GM23338 (cell line): ENCODE measurements around the gene PIK3C2B. TPM values are rescaled to one million over a fixed set of nuclear protein-coding genes. Genes with fewer than 3 reads are reported as not detected.

Source experiments
- ATAC-seq: fragments of 200-7000 bp; cut with Tn5 transposase; 3 replicates; pipeline ENCODE4 v1.9.1; 2020
- DNase-seq: peaks from one replicate; pipeline ENCODE4 v3.0.0-alpha.2; 2015; ENCODE audit warnings: low spot score
- H2AFZ ChIP-seq: fragments of 200-600 bp; sonication (generic); 2 replicates; pipeline ENCODE4 v1.8.0; 2016; ENCODE audit warnings: antibody characterized with exemption, mild to moderate bottlenecking, moderate library complexity
- H3F3A ChIP-seq: fragments of 200-600 bp; sonication (generic); replicated peaks from 2 replicates; pipeline ENCODE4 v1.8.0; 2017; ENCODE audit warnings: antibody characterized with exemption, mixed run types, low read depth
- H3K27ac ChIP-seq: fragments of 200-600 bp; sonication (generic); 2 replicates; pipeline ENCODE4 v1.6.1; 2016; ENCODE audit warnings: low read depth
- H3K27me3 ChIP-seq: fragments of 200-600 bp; sonication (generic); 2 replicates; pipeline ENCODE4 v1.8.0; 2016; ENCODE audit warnings: mild to moderate bottlenecking, mixed run types, moderate library complexity; ENCODE audit not compliant: insufficient read depth
- H3K36me3 ChIP-seq: fragments of 200-600 bp; sonication (generic); 2 replicates; pipeline ENCODE4 v1.8.0; 2016; ENCODE audit warnings: mild to moderate bottlenecking; ENCODE audit not compliant: insufficient read depth
- H3K4me1 ChIP-seq: fragments of 200-600 bp; sonication (generic); 2 replicates; pipeline ENCODE4 v1.8.0; 2016; ENCODE audit warnings: mild to moderate bottlenecking, moderate library complexity; ENCODE audit not compliant: insufficient read depth
- H3K4me2 ChIP-seq: fragments of 200-600 bp; sonication (generic); 2 replicates; pipeline ENCODE4 v1.7.1; 2017; ENCODE audit warnings: mixed run types
- H3K4me3 ChIP-seq: fragments of 200-600 bp; sonication (generic); 2 replicates; pipeline ENCODE4 v1.6.1; 2016; ENCODE audit warnings: mixed run types
- H3K79me2 ChIP-seq: fragments of 200-600 bp; sonication (generic); replicated peaks from 2 replicates; pipeline ENCODE4 v1.8.0; 2017; ENCODE audit warnings: mild to moderate bottlenecking; ENCODE audit not compliant: insufficient read depth
- H3K9me2 ChIP-seq: fragments of 200-600 bp; sonication (generic); 2 replicates; pipeline ENCODE4 v1.8.0; 2017; ENCODE audit not compliant: insufficient read depth
- H4K20me1 ChIP-seq: fragments of 200-600 bp; sonication (generic); replicated peaks from 2 replicates; pipeline ENCODE4 v1.8.0; 2017; ENCODE audit warnings: mild to moderate bottlenecking; ENCODE audit not compliant: insufficient read depth
- H3K27ac Mint-ChIP-seq: 2 replicates; pipeline ENCODE4 v1.8.0; 2020; ENCODE audit warnings: inconsistent platforms, mild to moderate bottlenecking, moderate library complexity, mixed read lengths
- H3K27me3 Mint-ChIP-seq: 3 replicates; pipeline ENCODE4 v1.8.0; 2022; ENCODE audit warnings: low read depth, mild to moderate bottlenecking, moderate library complexity, mixed read lengths, inconsistent platforms; ENCODE audit not compliant: insufficient read depth, poor library complexity
- H3K36me3 Mint-ChIP-seq: 3 replicates; pipeline ENCODE4 v1.8.0; 2021; ENCODE audit warnings: low read depth, mild to moderate bottlenecking, inconsistent platforms, moderate library complexity, mixed read lengths
- H3K4me1 Mint-ChIP-seq: 3 replicates; pipeline ENCODE4 v1.8.0; 2020; ENCODE audit warnings: mild to moderate bottlenecking, inconsistent platforms, mixed read lengths
- H3K4me3 Mint-ChIP-seq: 3 replicates; pipeline ENCODE4 v1.8.0; 2021; ENCODE audit warnings: moderate library complexity, mild to moderate bottlenecking, inconsistent platforms, mixed read lengths
- H3K9me3 Mint-ChIP-seq: 3 replicates; pipeline ENCODE4 v1.8.0; 2020; ENCODE audit warnings: moderate library complexity, mild to moderate bottlenecking, inconsistent platforms, mixed read lengths
- CREB1 ChIP-seq: fragments of 250-450 bp; sonication (Bioruptor Pico); IDR thresholded peaks from 2 replicates; pipeline ENCODE4 v1.5.0; 2020; ENCODE audit warnings: low read depth, mild to moderate bottlenecking, moderate library complexity
- ETS1 ChIP-seq: IDR thresholded peaks from 2 replicates; pipeline ENCODE4 v1.6.1; 2016; ENCODE audit warnings: antibody characterized with exemption
- EZH2phosphoT487 ChIP-seq: fragments of 200-600 bp; sonication (generic); IDR thresholded peaks from one replicate; pipeline ENCODE4 v1.8.1; 2018; ENCODE audit warnings: antibody characterized with exemption; ENCODE audit not compliant: unreplicated experiment
- NANOG ChIP-seq: IDR thresholded peaks from 2 replicates; pipeline ENCODE4 v1.6.1; 2016; ENCODE audit warnings: antibody characterized with exemption, borderline replicate concordance
- POLR2AphosphoS5 ChIP-seq: IDR thresholded peaks from 2 replicates; pipeline ENCODE4 v1.6.1; 2016; ENCODE audit warnings: antibody characterized with exemption, low read depth
- STAT1 ChIP-seq: IDR thresholded peaks from one replicate; pipeline ENCODE4 v1.6.1; 2016; ENCODE audit warnings: antibody characterized with exemption; ENCODE audit not compliant: unreplicated experiment
- ZNF114 ChIP-seq: fragments of 250-450 bp; sonication (Bioruptor Pico); IDR thresholded peaks from 2 replicates; pipeline ENCODE4 v1.5.0; 2020; ENCODE audit warnings: mild to moderate bottlenecking, moderate library complexity
- ZNF462 ChIP-seq: fragments of 250-450 bp; sonication (Bioruptor Pico); IDR thresholded peaks from 2 replicates; pipeline ENCODE4 v1.5.0; 2020; ENCODE audit warnings: mild to moderate bottlenecking, moderate library complexity
- polyA plus RNA-seq: library from polyadenylated mRNA; unstranded; fragments of >200 nt; fragmentation: Nextera tagmentation; extraction: Ambion mirVana; gene quantifications from 2 replicates; pipeline ENCODE4 v1.2.1, GENCODE V29; 2016
- total RNA-seq: library from RNA; depleted of rRNA; stranded (reverse); fragments of >200 nt; shearing (Covaris generic); gene quantifications from 2 replicates; pipeline ENCODE4 v1.2.3, GENCODE V29; 2014

The PIK3C2B gene
- total and polyA plus RNA-seq, 2 experiments from 2014 or later, result 4.8 to 19.0 TPM

GRCh38 chr1:204455831-204456145 is 38.8 kb downstream of the PIK3C2B start (continued):
- TF ChIP-seq STAT1 (no peak), NANOG (no peak), ZNF462 (CRISPR knock-in tag) (no peak)

- Histone ChIP-seq H3K27me3 (no peaks in the 10 kb centered on the region), H4K20me1 (no peaks in the 10 kb centered on the region), H3F3A (0 out of 2 replicates have a peak, but pooled peaks cover 7% of the 10 kb centered on the region), H2AFZ (no peak overlapping the region), H3K36me3 (peaks cover 9% of the 10 kb centered on the region; the same call in 1 of the 2 replicates), H3K4me1 (peaks cover 37% of the 10 kb centered on the region), H3K4me2 (peak overlapping the region; percentile 60), H3K4me3 (peak overlapping the region; percentile 5; the same call in 1 of the 2 replicates), H3K79me2 (no peaks in the 10 kb centered on the region), H3K9me2 (no peaks in the 10 kb centered on the region), H3K27ac (peak overlapping the region; percentile 84; the same call in 1 of the 2 replicates)
- H3K27ac Mint-ChIP-seq, result peak overlapping the region; percentile 89
- H3K36me3 Mint-ChIP-seq, result peaks cover 31% of the 10 kb centered on the region
- H3K4me1 Mint-ChIP-seq, result peaks cover 63% of the 10 kb centered on the region
- ATAC-seq, result peak; percentile 84
- peak overlapping the region; percentile 48; the same call in 2 of the 3 replicates for H3K4me3 Mint-ChIP-seq
- DNase-seq, result peak; percentile 77
- no peaks in the 10 kb centered on the region; the same call in 2 of the 3 replicates for H3K9me3 Mint-ChIP-seq
- peaks cover 16% of the 10 kb centered on the region for H3K27me3 Mint-ChIP-seq
- TF ChIP-seq ETS1 (no peak), EZH2phosphoT487 (no peak), POLR2AphosphoS5 (no peak), ZNF114 (no peak), CREB1 (CRISPR knock-in tag) (no peak), ZNF462 (CRISPR knock-in tag) (no peak)
These were observed 39.4 kb downstream of the PIK3C2B start for GRCh38 chr1:204455063-204455830.
